ENCODE data around the gene AIRE. TPM values are rescaled to one million over a fixed set of nuclear protein-coding genes. Genes with fewer than 3 reads are reported as not detected.

AIRE gene
- total RNA-seq, 1 donor from 2014 or later = 0.13 TPM

- Mint-ChIP-seq H3K9me3 (no peaks in the 10 kb centered on the region), H3K27ac (no peak overlapping the region), H3K4me3 (no peak overlapping the region), H3K36me3 (no peaks in the 10 kb centered on the region), H3K27me3 (ENCODE audit: low read depth) (no peaks in the 10 kb centered on the region), H3K4me1 (peaks cover 2% of the 10 kb centered on the region)
- DNase-seq (ENCODE audit: low spot score in 2 of 2, unreplicated experiment in 2 of 2) = no peak
- no peak for TF ChIP-seq CTCF (IDR thresholded peaks at IDR 0.05; ENCODE audit: unreplicated experiment)
These were observed 59.8 kb downstream of the AIRE start for GRCh38 chr21:44345495-44345894.

GRCh38 chr21:44347911-44348451 lies 62.3 kb downstream of the AIRE start:
- no peaks in the 10 kb centered on the region for H3K36me3 Mint-ChIP-seq
- H3K9me3 Mint-ChIP-seq = no peaks in the 10 kb centered on the region
- no peak overlapping the region for H3K4me3 Mint-ChIP-seq
- no peaks in the 10 kb centered on the region for H3K27me3 Mint-ChIP-seq (ENCODE audit: low read depth)
- DNase-seq (ENCODE audit: low spot score in 2 of 2, unreplicated experiment in 2 of 2) = no peak
- no peak overlapping the region for H3K27ac Mint-ChIP-seq
- no peak for TF ChIP-seq CTCF (IDR thresholded peaks at IDR 0.05; ENCODE audit: unreplicated experiment)
- H3K4me1 Mint-ChIP-seq = no peaks in the 10 kb centered on the region

Other genes starting within 250 kb of the AIRE start
- 2.3 to 7.5 TPM (median 3.1 TPM) in 3 replicates for gene PWP2, start 178.5 kb upstream of the AIRE start, total RNA-seq
- gene GATD3, start 152.2 kb upstream of the AIRE start, total RNA-seq = 17.2 to 20.4 TPM (median 18.8 TPM) in 3 replicates
- 3.8 to 4.4 TPM (median 4.2 TPM) in 3 replicates for gene ICOSLG, start 44.9 kb upstream of the AIRE start, total RNA-seq
- not detected in 3 replicates for gene DNMT3L, start 24.0 kb upstream of the AIRE start, total RNA-seq
- 147 to 160 TPM (median 155 TPM) in 3 replicates for gene PFKL, start 14.2 kb downstream of the AIRE start, total RNA-seq
- 27.6 to 34.0 TPM (median 32.0 TPM) in 3 replicates for gene CFAP410, start 53.5 kb downstream of the AIRE start, total RNA-seq
- gene TRPM2, start 67.7 kb downstream of the AIRE start, total RNA-seq = 0.09 to 0.16 TPM (median 0.09 TPM) in 3 replicates
- gene LRRC3, start 169.6 kb downstream of the AIRE start, total RNA-seq = 10.9 to 11.9 TPM (median 11.8 TPM) in 3 replicates

Data from mesothelial cell of epicardium (in vitro differentiated cells).